HS-5 (cell line): Measurements from ENCODE around the gene SLC16A8.
"Not testable (repeated sequence)": the region's sequence is repeated elsewhere in the genome, so short reads cannot be mapped to it uniquely, and the experiment has no call there.

ENCODE experiments used
- DNase-seq: peaks from one replicate; pipeline ENCODE4 v3.0.0-alpha.2; 2012; ENCODE audit warnings: low read depth

The SLC16A8 gene, protein sequence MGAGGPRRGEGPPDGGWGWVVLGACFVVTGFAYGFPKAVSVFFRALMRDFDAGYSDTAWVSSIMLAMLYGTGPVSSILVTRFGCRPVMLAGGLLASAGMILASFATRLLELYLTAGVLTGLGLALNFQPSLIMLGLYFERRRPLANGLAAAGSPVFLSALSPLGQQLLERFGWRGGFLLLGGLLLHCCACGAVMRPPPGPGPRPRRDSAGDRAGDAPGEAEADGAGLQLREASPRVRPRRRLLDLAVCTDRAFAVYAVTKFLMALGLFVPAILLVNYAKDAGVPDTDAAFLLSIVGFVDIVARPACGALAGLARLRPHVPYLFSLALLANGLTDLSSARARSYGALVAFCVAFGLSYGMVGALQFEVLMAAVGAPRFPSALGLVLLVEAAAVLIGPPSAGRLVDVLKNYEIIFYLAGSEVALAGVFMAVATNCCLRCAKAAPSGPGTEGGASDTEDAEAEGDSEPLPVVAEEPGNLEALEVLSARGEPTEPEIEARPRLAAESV

DNA sequence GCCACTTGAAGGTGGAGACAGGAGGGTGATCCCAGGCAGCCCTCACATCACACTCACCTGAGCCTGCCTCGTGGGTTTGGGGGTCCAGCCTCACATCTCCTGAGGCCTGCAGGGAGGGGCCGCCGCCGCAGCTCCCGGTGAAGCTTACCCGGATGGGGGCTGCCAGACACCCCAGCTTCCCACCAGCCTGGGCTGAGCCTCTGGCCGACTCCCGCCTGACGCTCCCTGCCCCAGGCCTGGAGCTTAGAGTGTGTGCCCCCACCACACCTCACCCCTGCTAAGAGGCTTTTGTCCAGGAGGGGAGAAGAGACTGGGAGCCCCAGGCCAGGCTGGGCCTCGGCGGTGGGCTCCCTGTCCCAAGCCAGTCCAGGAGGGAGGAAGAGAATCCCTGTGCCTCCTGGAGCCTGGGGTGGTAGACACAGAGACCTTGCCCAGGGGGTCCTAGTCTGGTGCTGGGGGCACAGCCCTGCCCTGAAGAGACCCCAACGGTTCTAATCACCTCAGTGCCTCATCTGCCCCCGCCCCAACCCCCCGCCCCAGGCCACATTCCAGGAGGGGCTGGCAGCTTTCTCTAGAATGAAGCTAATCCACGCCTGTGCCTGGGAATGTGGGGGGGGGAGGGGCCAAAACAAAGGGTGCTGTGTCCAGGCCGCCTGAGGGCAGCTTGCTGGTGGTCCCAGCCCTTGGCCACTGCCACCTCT is at the start of gene SLC16A8:
Gene SLC16A8, minus strand, starts transcription at position 254 of the 701 bp plus-strand sequence. CDS start 1,311 bp downstream, outside the sequence.
- no peak for DNase-seq

DNA sequence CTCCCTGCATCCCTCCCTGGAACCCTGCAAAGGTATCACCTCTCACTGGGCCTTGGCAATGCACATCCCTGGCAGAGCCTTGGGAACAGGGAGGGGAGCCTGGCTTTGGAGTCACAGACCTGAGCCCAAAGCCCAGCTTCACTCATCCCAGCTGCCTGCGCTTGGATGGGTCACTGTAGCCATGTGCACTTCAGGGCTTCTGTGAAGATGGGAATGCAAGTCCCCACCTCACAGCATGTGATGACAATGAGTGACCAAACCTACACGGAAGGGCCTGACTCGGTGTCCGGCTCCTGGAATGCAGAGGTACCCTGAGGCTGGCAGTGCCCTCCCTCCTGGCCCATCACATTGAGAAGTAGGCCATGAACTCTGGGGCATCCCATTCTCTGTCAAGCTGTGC is 49.3 kb upstream of the SLC16A8 start:
- no peak for DNase-seq

DNA sequence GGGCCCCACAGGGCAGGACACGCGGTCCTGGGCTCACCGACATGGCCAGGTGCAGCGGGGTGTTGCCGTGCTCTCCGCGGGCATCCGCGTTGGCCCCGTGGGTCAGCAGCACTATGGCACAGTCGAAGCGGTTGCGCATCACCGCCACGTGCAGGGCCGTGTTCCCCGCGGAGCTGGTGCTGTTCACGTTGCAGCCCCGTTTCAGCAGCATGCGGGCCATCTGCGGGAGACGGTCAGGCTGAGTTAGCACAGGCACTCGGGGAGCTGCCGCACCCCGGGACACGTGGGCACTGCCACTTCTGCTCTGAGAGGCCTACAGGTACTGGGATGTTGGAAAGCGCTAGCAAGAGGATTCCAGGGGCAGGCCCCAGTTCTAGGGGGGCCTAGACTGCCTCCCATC is 48.8 kb upstream of the SLC16A8 start:
- no peak for DNase-seq

DNA sequence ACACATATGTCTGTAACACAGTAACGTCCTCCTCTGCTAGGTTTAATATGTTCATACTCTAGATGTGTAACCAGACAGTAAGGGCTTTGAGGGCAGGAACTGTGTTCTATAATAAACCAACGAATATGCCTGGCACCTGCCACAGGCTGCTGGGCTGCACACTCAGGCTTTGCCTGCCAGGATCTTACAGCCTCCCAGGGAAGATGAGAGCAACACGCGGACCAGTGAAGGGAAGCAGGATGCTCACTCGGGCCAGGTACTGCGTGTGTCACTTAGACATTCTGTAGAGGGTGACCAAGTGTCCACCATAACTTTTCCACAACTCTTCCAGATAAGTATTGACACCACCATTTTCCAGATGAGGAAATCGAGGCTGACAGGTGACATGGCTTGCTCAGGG is 48.2 kb upstream of the SLC16A8 start:
- no peak for DNase-seq

DNA sequence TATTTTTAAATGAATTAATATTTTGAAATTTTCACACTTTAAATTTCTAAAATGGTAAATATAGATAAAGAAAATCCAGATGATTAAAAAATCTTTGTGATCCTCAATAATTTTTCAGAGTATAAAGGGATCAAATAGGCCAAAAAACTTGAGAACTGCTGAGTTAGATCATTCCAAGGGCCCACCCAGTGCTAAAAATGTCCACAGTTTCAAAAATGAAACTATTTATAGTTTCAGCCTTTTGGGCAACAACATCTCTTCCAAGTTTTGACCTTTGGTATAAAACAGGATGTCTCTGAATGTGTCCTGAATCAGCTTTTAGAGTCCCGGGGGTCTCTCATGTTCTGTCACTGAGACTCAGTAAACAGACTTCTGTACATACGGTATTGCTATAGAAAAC is 47.4 kb upstream of the SLC16A8 start:
- DNase-seq, result no peak

DNA sequence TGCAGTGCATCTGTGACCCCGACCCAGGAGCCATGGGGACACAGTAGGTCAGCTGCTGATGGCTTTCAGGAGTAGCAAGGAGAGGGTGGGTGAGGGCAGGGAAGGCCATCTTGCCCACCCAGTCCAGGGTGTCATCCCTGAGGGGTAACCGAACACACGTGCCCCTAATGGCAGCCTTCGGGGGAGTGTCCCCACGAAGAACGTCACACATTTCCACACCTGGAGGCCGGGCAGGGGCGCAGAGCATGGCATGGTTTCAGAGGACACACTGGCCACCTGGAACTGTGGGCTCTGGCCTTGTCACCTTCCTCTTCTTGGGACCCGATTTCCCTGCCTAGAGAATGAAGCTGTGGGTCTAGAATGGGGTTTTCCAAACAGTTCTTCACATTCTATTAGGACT is 45.9 kb upstream of the SLC16A8 start:
- DNase-seq, result no peak

DNA sequence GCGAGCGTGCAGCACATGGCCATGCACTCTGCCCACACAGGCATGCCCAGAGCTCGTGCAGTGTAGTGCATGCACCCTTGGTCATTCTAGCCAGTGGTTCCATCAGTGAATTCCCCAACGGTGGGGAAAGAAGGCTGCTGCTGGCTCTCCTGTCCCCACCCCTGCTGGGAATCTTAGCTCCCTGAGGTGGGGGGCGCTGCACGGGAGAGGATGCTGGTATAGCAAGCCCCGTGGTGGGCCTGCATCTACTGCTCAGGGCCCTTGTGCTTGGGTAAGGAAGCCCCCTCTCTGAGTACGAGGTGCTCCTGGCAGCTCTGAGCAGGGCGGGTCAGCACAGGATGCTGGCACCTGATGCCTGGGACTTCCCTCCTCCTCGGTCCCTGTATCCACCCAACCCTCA is 45.0 kb upstream of the SLC16A8 start:
- DNase-seq, result no peak

DNA sequence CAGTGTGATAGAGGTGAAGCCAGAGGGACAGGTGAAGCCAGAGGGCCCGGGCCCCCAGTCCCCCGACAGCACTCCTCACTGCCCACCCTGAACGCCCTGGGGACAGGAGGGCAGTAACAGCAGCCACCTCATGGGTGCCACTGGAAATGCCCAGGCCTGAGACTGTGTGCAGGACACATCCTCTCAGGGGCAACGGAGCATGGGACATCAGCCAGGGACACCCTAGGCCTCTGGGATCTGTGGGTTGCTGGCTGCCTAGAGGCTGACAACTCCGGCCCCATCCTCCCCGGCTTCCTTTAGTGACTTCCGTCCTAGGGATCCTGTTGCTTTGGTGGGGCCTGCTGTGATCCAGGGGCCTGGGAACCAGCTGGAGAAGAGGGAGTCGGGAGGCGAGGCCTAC is 43.9 kb upstream of the SLC16A8 start:
- DNase-seq, result no peak

DNA sequence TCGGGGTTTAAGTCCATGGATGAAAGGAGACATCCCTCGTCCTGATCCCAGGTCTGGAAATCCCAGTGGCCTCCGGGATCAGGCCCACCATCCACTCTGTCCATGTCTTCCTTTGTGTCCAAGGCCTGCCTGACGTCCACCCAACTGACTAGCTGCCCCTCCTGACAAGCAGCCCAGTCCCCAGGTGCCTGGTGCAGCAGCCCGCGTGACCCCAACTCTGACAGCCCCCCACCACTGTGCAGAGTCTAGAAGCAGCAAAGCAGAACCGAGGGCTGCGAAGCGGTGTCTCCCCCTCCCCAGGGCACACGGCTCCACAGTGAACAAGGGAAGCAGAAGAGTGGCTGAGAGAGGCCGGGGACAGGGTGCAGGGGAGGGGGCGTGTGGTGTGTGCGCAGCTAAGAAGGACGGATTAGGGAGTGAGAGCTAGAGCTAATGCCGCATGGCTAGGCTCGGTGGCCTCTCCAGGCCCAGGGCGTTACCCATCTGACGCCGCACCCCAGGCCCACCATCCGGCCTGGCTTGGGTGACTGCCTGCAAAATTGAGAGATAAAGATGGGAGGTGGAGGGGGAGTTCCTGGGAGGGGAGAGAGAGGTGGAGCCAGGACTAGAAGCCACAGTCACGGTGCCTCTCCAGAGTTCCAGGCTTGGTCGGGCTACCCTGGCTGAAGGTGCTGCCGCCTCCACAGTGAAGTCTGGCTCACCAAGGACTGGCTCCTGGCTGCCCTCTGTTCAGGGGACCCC is 43.1 kb upstream of the SLC16A8 start:
- DNase-seq, result no peak

DNA sequence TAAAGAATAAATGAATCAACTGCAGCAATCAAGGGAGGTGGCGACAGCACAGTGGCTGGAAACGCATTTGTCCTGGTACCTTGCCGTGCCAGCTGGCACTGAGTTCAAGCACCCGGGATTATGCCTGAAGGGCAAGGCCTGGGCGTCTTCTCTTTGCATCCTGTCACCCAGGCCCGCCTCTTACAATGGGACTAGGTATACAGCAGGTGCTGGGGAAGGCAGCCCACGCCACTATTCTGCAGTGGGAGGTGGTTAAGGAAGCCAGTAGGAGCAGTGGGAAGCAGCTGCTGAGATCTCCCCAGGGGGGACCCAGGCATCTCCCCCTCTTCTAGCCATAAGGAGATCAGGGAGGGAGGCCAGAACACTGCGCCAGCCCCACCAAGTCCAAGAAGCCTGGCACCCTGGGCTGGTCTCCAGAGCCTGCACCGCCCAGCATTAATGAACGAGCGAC is 41.8 kb upstream of the SLC16A8 start:
- DNase-seq, result no peak

DNA sequence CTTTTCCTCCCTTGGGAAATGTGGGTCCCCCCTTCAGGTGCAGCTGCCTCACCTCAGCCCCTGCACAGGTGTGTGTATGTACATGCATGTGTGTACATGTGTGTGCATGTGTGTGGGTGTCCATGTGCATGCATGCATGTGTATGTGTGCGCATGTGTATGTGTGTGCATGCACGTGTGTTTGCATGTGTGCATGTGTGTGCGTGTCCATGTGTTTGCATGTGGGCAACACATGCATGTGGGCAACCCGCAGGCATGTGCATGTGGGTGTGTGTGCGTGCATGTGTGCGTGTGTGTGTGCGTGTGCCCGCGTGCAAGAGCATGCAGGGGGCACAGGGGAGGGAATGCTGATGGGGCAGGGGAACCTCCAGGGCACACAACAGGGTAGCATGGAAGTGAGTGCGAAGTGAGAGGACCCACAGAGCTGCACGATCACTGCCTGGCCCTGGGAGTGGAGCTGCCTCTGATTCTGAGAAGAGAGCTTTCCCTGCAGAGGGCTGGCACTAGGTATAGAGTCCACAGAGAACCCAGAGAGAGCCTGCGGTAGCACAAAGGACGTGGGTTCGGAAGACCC is 41.1 kb upstream of the SLC16A8 start:
- no peak for DNase-seq

DNA sequence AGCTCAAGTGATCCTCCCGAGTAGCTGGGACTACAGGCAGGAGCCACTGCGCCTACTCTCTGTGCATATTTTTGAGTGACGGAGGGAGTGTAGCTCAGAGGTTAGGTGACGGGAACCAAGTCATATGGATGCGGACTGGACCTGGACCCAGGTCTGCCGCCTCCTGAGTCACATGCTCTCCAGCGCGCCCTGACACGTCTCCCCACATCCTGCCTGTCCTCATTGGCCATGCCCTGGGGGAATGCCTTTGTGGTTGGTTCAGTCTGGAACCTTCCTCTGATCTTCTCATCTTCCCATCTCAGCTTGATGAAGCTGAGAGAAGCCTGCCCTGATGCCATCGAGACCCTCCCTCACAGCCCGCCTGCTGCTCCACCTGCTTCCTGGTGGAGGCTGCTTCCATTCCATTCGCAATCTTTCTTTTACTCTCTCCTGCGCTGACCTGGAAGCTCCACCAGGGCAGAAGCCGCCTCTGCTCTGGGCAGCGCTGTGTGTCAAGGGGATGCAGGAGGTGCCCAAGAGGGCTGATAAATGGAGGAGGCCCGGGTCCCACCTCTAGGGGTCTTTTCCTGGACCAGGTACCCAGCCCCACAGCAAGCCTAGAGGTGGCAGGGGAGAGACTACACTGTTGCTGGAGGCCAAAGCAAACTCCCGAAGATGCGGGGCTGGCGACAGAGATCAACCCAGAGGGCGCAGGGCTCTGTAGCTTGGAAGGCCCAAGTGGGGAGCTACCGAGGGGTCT is 40.4 kb upstream of the SLC16A8 start:
- DNase-seq, result no peak

DNA sequence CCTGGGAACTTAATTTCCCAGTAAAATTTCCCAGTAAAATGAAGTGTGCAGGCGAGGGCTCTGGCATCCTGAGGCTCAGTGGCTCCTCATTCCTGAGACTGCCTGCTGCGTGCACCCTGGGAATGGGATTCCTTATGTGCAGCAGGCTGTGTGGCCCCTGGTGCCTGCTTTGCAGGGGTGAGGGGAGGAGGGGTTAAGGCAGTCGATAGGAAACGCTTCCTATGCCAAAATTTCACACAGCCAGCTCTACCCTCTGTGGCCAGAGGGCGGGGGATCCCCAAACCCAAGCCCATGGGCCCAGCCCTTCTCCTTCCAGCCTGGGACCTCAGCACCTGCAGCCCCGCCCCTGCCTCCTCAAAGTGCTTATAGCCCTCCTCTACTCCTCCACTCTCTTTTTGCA is 38.6 kb upstream of the SLC16A8 start:
- DNase-seq, result no peak

DNA sequence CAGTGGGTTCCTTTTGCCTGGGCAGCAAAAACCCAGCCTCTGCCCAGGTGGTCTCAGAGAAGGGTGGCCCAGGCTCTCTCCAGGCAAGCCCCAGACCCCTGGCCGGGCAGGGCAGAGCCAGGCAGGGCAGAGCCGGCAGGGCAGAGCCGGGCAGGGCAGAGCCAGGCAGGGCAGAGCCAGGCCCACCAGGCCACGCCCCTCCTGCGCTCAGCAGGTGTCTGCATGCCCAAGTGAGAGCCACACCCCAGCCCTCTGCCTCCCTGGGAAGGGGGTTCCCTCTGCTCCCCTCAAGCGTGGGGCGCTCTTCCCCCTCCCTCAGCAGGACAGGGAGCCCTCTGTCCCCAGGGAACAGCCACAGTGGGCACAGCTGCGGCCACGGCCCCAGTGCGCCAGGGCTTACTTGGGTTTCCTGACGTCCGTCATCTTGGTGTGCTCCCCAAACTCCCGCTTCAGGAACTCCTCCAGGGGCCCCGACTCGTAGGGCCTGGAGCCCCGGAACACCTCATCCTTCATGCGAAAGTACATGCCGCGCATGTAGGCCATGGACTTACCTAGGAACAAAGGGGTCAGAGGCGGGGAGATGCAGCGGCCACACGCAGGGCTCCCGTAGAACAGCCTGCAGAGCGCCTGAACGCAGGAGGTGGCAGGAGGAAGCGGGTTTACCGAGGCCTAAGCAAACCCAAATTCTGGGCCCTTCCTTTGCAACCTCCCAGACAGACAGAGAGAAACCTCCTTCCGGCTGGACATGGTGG is 36.6 kb upstream of the SLC16A8 start:
- no peak for DNase-seq

DNA sequence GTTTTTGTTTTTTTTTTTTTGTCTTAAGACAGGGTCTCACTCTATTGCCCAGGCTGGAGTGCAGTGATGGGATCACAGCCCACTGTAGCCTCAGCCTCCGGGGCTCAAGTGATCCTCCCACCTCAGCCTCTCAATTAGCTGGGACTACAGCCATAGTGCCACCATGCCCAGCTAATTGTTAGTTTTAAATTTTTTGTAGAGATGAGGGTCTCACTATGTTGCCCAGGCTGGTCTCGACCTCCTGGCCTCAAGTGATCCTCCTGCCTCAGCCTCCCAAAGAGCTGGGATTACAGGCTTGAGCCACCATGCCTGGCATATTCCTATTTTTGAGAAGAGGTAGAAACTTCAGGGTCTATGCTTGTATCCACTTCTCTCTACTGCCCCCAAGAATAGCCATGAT is 34.8 kb upstream of the SLC16A8 start:
- not testable (repeated sequence) for DNase-seq

DNA sequence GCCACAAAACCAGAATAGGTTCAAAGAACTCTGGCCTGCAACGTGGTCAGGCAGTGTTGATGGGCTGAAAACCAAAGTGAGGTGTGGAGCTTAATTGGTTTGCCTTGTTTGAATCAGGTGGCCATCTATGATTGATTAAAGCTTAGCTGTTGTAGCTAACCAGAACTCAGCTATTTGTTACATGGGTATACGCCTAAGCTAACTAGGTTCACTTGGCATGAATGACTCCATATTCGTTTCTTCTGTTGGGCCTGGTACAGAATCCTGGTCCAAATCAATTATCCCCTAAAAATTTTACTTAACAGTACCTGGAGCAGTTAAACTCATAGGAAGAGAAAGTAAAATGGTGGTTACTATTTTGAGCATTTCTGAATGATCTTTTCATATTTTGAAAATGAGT is 34.2 kb upstream of the SLC16A8 start:
- DNase-seq, result no peak

DNA sequence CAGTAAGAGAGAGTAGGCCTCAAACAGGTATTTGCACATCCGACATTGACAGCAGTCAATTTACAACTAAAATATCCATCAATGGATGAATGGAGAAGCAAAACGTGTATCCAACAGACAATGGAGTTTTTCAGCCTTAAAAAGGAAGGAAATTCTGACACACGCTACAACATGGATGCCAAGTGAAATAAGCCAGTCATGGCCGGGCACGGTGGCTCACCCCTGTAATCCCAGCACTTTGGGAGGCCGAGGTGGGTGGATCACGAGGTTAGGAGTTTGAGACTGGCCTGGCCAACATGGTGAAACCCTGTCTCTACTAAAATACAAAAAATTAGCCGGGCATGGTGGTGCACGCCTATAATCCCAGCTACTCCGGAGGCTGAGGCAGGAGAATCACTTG is 33.6 kb upstream of the SLC16A8 start:
- DNase-seq, result not testable (repeated sequence)

DNA sequence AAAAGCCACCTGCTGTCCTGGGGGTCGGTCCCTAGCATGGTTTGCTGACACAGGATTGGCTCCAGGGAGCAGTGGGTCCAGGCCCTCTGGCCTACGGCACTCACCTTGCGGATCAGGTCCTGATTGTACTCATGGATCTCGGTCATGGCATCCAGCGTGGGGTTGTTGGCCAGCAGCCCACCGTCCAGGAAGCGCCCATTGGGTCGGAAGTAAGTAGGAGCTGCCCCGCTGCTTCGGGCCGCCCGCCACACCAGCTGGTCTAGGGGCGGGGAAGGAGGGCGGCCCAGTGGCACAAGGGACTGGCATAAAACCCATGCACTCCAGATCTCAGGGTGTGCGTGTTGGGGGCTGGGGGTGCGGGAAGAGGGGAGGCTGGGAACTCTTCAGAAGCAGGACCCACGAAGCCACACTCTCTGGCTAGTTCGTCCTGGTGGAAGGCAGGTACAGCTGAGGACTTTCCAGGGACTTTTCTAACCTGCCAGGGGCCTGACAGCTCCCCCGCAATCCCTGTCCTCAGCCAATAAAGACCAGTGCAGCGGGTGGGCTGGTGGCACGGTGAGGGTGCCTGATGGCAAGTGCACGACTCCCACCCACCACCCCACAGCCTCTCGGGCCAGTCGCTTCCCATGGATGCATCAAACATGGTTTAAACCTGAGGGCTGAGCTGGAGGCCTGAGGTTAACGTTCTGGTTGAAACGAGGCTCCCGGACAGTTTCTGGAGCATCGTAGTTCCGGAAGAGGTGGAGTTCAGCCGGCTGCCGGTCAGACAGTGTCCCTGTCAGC is 31.6 kb upstream of the SLC16A8 start:
- no peak for DNase-seq

DNA sequence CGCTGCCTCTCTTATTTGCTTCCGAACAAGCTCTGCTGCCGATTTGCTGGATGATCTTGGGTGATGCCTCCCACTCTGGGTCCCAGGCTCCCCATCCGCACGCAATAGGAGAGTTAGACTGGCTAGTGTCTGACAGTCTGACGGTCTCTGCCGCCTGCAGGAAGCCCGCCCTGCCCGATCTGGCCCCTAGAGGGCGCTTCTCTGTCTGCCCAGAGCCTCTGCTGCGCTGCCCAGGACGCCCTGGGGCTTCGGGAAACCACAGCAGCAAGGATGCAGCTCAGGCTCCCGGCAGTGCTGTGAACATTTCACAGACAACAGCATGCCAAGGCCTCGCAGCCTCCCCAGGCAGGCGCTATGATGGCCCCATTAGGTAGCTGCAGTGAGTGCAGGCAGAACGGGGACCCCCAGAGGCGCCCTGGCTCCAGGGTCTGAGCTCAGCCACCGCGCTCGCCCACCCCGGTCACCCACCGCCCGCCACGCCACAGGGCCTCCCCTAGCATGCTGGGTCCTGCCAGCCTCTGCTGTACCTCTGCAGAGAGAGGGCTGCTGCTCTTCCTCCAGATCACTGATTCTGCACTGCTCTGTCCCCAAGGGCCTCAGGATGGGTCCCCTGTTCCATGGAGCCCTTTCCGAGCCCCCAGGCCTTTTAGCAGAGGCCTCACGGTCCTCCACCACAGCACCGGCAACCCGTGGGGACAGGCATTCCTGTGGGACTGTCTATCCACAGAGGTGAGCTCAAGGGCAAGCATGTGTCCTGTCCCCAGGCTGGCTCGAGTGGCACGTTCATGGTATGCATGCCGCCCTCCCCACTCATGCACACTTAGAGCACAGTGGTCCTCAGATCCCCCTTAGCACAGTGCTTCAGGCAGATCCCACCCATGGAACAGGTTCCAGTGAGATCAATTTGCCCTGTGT is 30.8 kb upstream of the SLC16A8 start:
- no peak for DNase-seq
